Effector memory CD8-positive, alpha-beta T cell (primary cell): ENCODE results near the gene ZACN.

ENCODE experiments used
- ATAC-seq: fragments of 150-1000 bp; cut with Tn5 transposase; replicated peaks from 2 replicates; pipeline ENCODE4 v1.10.0; 2021; ENCODE audit warnings: mild to moderate bottlenecking, moderate library complexity
- DNase-seq, 3 experiments: peaks; one replicate each; pipeline ENCODE4 v3.0.0; 2021
- H3K27ac Mint-ChIP-seq, 2 donors: one replicate each; pipeline ENCODE4 v1.8.0; 2022; ENCODE audit warnings: mild to moderate bottlenecking in 2 of 2, mixed read lengths in 2 of 2, moderate library complexity in 2 of 2
- H3K27me3 Mint-ChIP-seq, 2 donors: one replicate each; pipeline ENCODE4 v1.8.0; 2022; ENCODE audit warnings: mixed read lengths in 2 of 2
- H3K36me3 Mint-ChIP-seq: one replicate; pipeline ENCODE4 v1.8.0; 2022; ENCODE audit warnings: mild to moderate bottlenecking, moderate library complexity, mixed read lengths; ENCODE audit not compliant: insufficient read depth
- H3K4me1 Mint-ChIP-seq, 2 donors: one replicate each; pipeline ENCODE4 v1.8.0; 2022; ENCODE audit warnings: low read depth in 2 of 2, mixed read lengths in 2 of 2
- H3K4me3 Mint-ChIP-seq, 2 donors: one replicate each; pipeline ENCODE4 v1.8.0; 2022; ENCODE audit warnings: mild to moderate bottlenecking in 2 of 2, mixed read lengths in 2 of 2, moderate library complexity in 2 of 2
- H3K9me3 Mint-ChIP-seq, 2 donors: one replicate each; pipeline ENCODE4 v1.8.0; 2022; ENCODE audit warnings: mixed read lengths in 2 of 2

ZACN gene

GRCh38 chr17:76125922-76126321, 46.9 kb downstream of the ZACN start:
- H3K36me3 Mint-ChIP-seq: peaks cover 4% of the 10 kb centered on the region
- peaks cover 0 to 6% of the 10 kb centered on the region in 2 donors for H3K4me1 Mint-ChIP-seq
- no peak overlapping the region for H3K4me3 Mint-ChIP-seq
- no peak for DNase-seq
- H3K9me3 Mint-ChIP-seq: no peaks in the 10 kb centered on the region
- H3K27ac Mint-ChIP-seq: peak overlapping the region in 1 of 2 donors; percentile 30
- H3K27me3 Mint-ChIP-seq: no peaks in the 10 kb centered on the region
- ATAC-seq: no peak

- Mint-ChIP-seq H3K9me3 (no peaks in the 10 kb centered on the region), H3K4me3 (no peak overlapping the region), H3K27me3 (no peaks in the 10 kb centered on the region), H3K36me3 (no peaks in the 10 kb centered on the region), H3K27ac (no peak overlapping the region), H3K4me1 (peaks cover 5 to 15% of the 10 kb centered on the region in 2 donors)
- ATAC-seq: no peak
- no peak for DNase-seq
Measured at GRCh38 chr17:76130473-76130872, 51.5 kb downstream of the ZACN start.

GRCh38 chr17:76131051-76131691, 52.2 kb downstream of the ZACN start:
- H3K9me3 Mint-ChIP-seq: no peaks in the 10 kb centered on the region
- peak overlapping the region in 1 of 2 donors; percentile 29 for H3K27ac Mint-ChIP-seq
- H3K4me3 Mint-ChIP-seq: no peak overlapping the region
- DNase-seq (no peak), ATAC-seq (no peak)
- no peaks in the 10 kb centered on the region for H3K36me3 Mint-ChIP-seq
- peaks cover 5 to 15% of the 10 kb centered on the region in 2 donors for H3K4me1 Mint-ChIP-seq
- no peaks in the 10 kb centered on the region for H3K27me3 Mint-ChIP-seq

GRCh38 chr17:76131692-76132573, 53.0 kb downstream of the ZACN start:
- ATAC-seq (no peak), DNase-seq (no peak)
- Mint-ChIP-seq H3K9me3 (no peaks in the 10 kb centered on the region), H3K4me1 (peaks cover 5 to 15% of the 10 kb centered on the region in 2 donors), H3K27me3 (no peaks in the 10 kb centered on the region), H3K4me3 (no peak overlapping the region), H3K27ac (peak overlapping the region in 1 of 2 donors; percentile 29), H3K36me3 (no peaks in the 10 kb centered on the region)
